ENCODE data around the gene TLE1.
"Not testable (repeated sequence)": the region's sequence is repeated elsewhere in the genome, so short reads cannot be mapped to it uniquely, and the experiment has no call there.

Gene TLE1

GRCh38 chr9:81689343-81690175 lies at the start of gene TLE1:
TSS of gene TLE1 (minus strand) at chr9:81689547. CDS start at chr9:81688240, 1,307 bp downstream.
- peak; percentile 37 for DNase-seq (ENCODE audit: low read depth)

- no peak for DNase-seq (ENCODE audit: low read depth)
Observed at GRCh38 chr9:81737871-81738507, 48.6 kb upstream of the TLE1 start.

- DNase-seq (ENCODE audit: low read depth), result not testable (repeated sequence)
Observed at GRCh38 chr9:81730498-81730897, 41.2 kb upstream of the TLE1 start.

GRCh38 chr9:81729135-81729534 lies 39.8 kb upstream of the TLE1 start:
- no peak for DNase-seq (ENCODE audit: low read depth)

- no peak for DNase-seq (ENCODE audit: low read depth)
Observed at GRCh38 chr9:81724242-81724889, 35.0 kb upstream of the TLE1 start.

- no peak for DNase-seq (ENCODE audit: low read depth)
Observed at GRCh38 chr9:81722277-81722676, 32.9 kb upstream of the TLE1 start.

- DNase-seq (ENCODE audit: low read depth), result no peak
Observed at GRCh38 chr9:81720450-81721086, 31.2 kb upstream of the TLE1 start.

- no peak for DNase-seq (ENCODE audit: low read depth)
Observed at GRCh38 chr9:81719972-81720371, 30.6 kb upstream of the TLE1 start.

GRCh38 chr9:81718244-81718643 lies 28.9 kb upstream of the TLE1 start:
- DNase-seq (ENCODE audit: low read depth), result no peak

GRCh38 chr9:81717747-81718077 lies 28.4 kb upstream of the TLE1 start:
- no peak for DNase-seq (ENCODE audit: low read depth)

GRCh38 chr9:81717061-81717746 lies 27.9 kb upstream of the TLE1 start:
- DNase-seq (ENCODE audit: low read depth), result no peak

- DNase-seq (ENCODE audit: low read depth), result no peak
Observed at GRCh38 chr9:81716409-81716808, 27.1 kb upstream of the TLE1 start.

- DNase-seq (ENCODE audit: low read depth), result no peak
Observed at GRCh38 chr9:81705578-81705977, 16.2 kb upstream of the TLE1 start.

GRCh38 chr9:81694541-81694940 lies 5.2 kb upstream of the TLE1 start:
- DNase-seq (ENCODE audit: low read depth), result no peak

GRCh38 chr9:81693671-81694378 lies 4.5 kb upstream of the TLE1 start:
- DNase-seq (ENCODE audit: low read depth), result no peak

- no peak for DNase-seq (ENCODE audit: low read depth)
Observed at GRCh38 chr9:81690251-81690851, 1.0 kb upstream of the TLE1 start.

GRCh38 chr9:81689093-81689342 lies 329 bp downstream of the TLE1 start:
- DNase-seq (ENCODE audit: low read depth), result not testable (repeated sequence)

GRCh38 chr9:81688262-81689092 lies 870 bp downstream of the TLE1 start:
- DNase-seq (ENCODE audit: low read depth), result not testable (repeated sequence)

- no peak for DNase-seq (ENCODE audit: low read depth)
Observed at GRCh38 chr9:81687521-81688261, 1.7 kb downstream of the TLE1 start.

All from activated T-helper 1 cell treated with Interleukin-2 at 50 U/mL for 16 hours (primary cell).